Measurements from ENCODE around the gene LMBR1.

- TF ChIP-seq FOS (IDR thresholded peaks at IDR 0.05; ENCODE audit: borderline replicate concordance, insufficient read depth, low read length) = no peak
- TF ChIP-seq EZH2 (IDR thresholded peaks at IDR 0.05; ENCODE audit: borderline replicate concordance, low read depth, low read length, severe bottlenecking) = no peak
- TF ChIP-seq, protein P1, sequence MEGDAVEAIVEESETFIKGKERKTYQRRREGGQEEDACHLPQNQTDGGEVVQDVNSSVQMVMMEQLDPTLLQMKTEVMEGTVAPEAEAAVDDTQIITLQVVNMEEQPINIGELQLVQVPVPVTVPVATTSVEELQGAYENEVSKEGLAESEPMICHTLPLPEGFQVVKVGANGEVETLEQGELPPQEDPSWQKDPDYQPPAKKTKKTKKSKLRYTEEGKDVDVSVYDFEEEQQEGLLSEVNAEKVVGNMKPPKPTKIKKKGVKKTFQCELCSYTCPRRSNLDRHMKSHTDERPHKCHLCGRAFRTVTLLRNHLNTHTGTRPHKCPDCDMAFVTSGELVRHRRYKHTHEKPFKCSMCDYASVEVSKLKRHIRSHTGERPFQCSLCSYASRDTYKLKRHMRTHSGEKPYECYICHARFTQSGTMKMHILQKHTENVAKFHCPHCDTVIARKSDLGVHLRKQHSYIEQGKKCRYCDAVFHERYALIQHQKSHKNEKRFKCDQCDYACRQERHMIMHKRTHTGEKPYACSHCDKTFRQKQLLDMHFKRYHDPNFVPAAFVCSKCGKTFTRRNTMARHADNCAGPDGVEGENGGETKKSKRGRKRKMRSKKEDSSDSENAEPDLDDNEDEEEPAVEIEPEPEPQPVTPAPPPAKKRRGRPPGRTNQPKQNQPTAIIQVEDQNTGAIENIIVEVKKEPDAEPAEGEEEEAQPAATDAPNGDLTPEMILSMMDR (IDR thresholded peaks at IDR 0.05; ENCODE audit: extremely low read depth in 1 of 2, insufficient read depth in 1 of 2, low read depth in 1 of 2, low read length in 2 of 2) = no peak
- no peak for TF ChIP-seq POLR2A (IDR thresholded peaks at IDR 0.05; ENCODE audit: low read depth, low read length)
- TF ChIP-seq MYC (IDR thresholded peaks at IDR 0.05; ENCODE audit: low read depth, low read length) = no peak
- TF ChIP-seq POLR2AphosphoS5 (IDR thresholded peaks at IDR 0.05; ENCODE audit: insufficient read depth, low read depth, low read length) = no peak
Measured at GRCh38 chr7:156854654-156855053, 38.3 kb downstream of the LMBR1 start.

Measured in endothelial cell of umbilical vein (primary cell).